OCI-LY3 (cell line): ENCODE measurements around the gene ETV6.

ENCODE experiments used
- H2AFZ ChIP-seq: fragments of 200-600, 300-600 bp; shearing (Covaris generic); 2 replicates; pipeline ENCODE4 v1.6.0; 2014; ENCODE audit warnings: antibody characterized with exemption, low read depth, low read length
- H3K27ac ChIP-seq: fragments of 200-600, 300-600 bp; sonication (generic); 2 replicates; pipeline ENCODE4 v1.5.1; 2014; ENCODE audit warnings: mild to moderate bottlenecking, low read length, moderate library complexity, mixed read lengths
- H3K27me3 ChIP-seq: fragments of 200-600, 300-600 bp; sonication (generic); 2 replicates; pipeline ENCODE4 v1.6.1; 2014; ENCODE audit warnings: low read depth, low read length, mixed read lengths
- H3K36me3 ChIP-seq: fragments of 200-600, 300-600 bp; sonication (generic); replicated peaks from 2 replicates; pipeline ENCODE3; 2014; ENCODE audit warnings: low read depth, low read length, mixed read lengths
- H3K4me1 ChIP-seq: fragments of 300-600, 200-600 bp; sonication (generic); 2 replicates; pipeline ENCODE4 v1.6.1; 2014; ENCODE audit warnings: low read length, mixed read lengths
- H3K4me2 ChIP-seq: fragments of 200-600, 300-600 bp; sonication (generic); 2 replicates; pipeline ENCODE4 v1.6.1; 2014; ENCODE audit warnings: low read length, mixed read lengths
- H3K4me3 ChIP-seq: fragments of 300-600, 200-600 bp; sonication (generic); 2 replicates; pipeline ENCODE4 v1.5.1; 2014; ENCODE audit warnings: antibody characterized with exemption, mild to moderate bottlenecking, low read length, moderate library complexity
- H3K79me2 ChIP-seq: fragments of 300-600, 200-600 bp; shearing (Covaris generic); 2 replicates; pipeline ENCODE4 v1.6.1; 2014; ENCODE audit warnings: mild to moderate bottlenecking, low read length, mixed read lengths
- H3K9ac ChIP-seq: fragments of 300-600, 200-600 bp; shearing (Covaris generic); 2 replicates; pipeline ENCODE4 v1.6.0; 2014; ENCODE audit warnings: mild to moderate bottlenecking, low read length, moderate library complexity
- H3K9me3 ChIP-seq: fragments of 200-600, 300-600 bp; shearing (Covaris generic); 2 replicates; pipeline ENCODE4 v1.6.1; 2014; ENCODE audit warnings: low read length, mixed read lengths; ENCODE audit not compliant: insufficient read depth
- H4K20me1 ChIP-seq: fragments of 200-600, 300-600 bp; sonication (generic); 2 replicates; pipeline ENCODE4 v1.6.1; 2016; ENCODE audit warnings: low read length, mixed read lengths; ENCODE audit not compliant: insufficient read depth
- CTCF ChIP-seq: fragments of 200-600, 300-600 bp; sonication (generic); IDR thresholded peaks from 2 replicates; pipeline ENCODE4 v1.5.1; 2014; ENCODE audit warnings: antibody characterized with exemption, low read length, low read depth
- EZH2phosphoT487 ChIP-seq: fragments of 200-600 bp; shearing (Covaris generic); IDR thresholded peaks from 2 replicates; pipeline ENCODE4 v1.6.1; 2018; ENCODE audit warnings: antibody characterized with exemption, mixed run types, low read depth

Gene ETV6

GRCh38 chr12:11756022-11756421 lies 106.5 kb downstream of the ETV6 start:
- H3K4me1 ChIP-seq, result peaks cover 99% of the 10 kb centered on the region
- H3K9ac ChIP-seq, result peak overlapping the region; percentile 93
- H2AFZ ChIP-seq, result no peak overlapping the region
- H3K4me3 ChIP-seq, result peak overlapping the region; percentile 64
- H3K79me2 ChIP-seq, result peaks cover 94% of the 10 kb centered on the region
- H3K27me3 ChIP-seq, result no peaks in the 10 kb centered on the region
- peak overlapping the region; percentile 96 for H3K27ac ChIP-seq
- H4K20me1 ChIP-seq, result no peaks in the 10 kb centered on the region
- no peaks in the 10 kb centered on the region for H3K9me3 ChIP-seq
- TF ChIP-seq EZH2phosphoT487 (no peak), CTCF (no peak)
- H3K36me3 ChIP-seq, result peaks cover 12% of the 10 kb centered on the region
- peak overlapping the region; percentile 72 for H3K4me2 ChIP-seq

GRCh38 chr12:11756523-11756922 lies 107.0 kb downstream of the ETV6 start:
- Histone ChIP-seq H3K4me2 (peak overlapping the region; percentile 72), H2AFZ (no peak overlapping the region), H3K27ac (peak overlapping the region; percentile 96), H3K27me3 (no peaks in the 10 kb centered on the region), H3K4me3 (peak overlapping the region; percentile 64), H3K36me3 (peaks cover 16% of the 10 kb centered on the region), H4K20me1 (no peaks in the 10 kb centered on the region), H3K9ac (peak overlapping the region; percentile 93), H3K4me1 (peaks cover 99% of the 10 kb centered on the region), H3K9me3 (no peaks in the 10 kb centered on the region), H3K79me2 (peaks cover 94% of the 10 kb centered on the region)
- TF ChIP-seq EZH2phosphoT487 (no peak), CTCF (no peak)

GRCh38 chr12:11757095-11757494 lies 107.6 kb downstream of the ETV6 start:
- Histone ChIP-seq H3K9ac (peak overlapping the region; percentile 90), H3K4me1 (peaks cover 99% of the 10 kb centered on the region), H3K4me3 (no peak overlapping the region), H3K27me3 (no peaks in the 10 kb centered on the region), H3K36me3 (peaks cover 18% of the 10 kb centered on the region), H4K20me1 (no peaks in the 10 kb centered on the region), H3K4me2 (peak overlapping the region; percentile 72), H2AFZ (no peak overlapping the region), H3K27ac (peak overlapping the region; percentile 96), H3K79me2 (peaks cover 94% of the 10 kb centered on the region), H3K9me3 (no peaks in the 10 kb centered on the region)
- no peak for TF ChIP-seq EZH2phosphoT487
- no peak for TF ChIP-seq CTCF

- no peaks in the 10 kb centered on the region for H3K9me3 ChIP-seq
- no peaks in the 10 kb centered on the region for H4K20me1 ChIP-seq
- H3K4me2 ChIP-seq, result peak overlapping the region; percentile 72
- TF ChIP-seq CTCF (no peak), EZH2phosphoT487 (no peak)
- no peak overlapping the region for H2AFZ ChIP-seq
- no peaks in the 10 kb centered on the region for H3K27me3 ChIP-seq
- peaks cover 18% of the 10 kb centered on the region for H3K36me3 ChIP-seq
- peak overlapping the region; percentile 96 for H3K27ac ChIP-seq
- no peak overlapping the region for H3K4me3 ChIP-seq
- H3K4me1 ChIP-seq, result peaks cover 99% of the 10 kb centered on the region
- peaks cover 90% of the 10 kb centered on the region for H3K79me2 ChIP-seq
- H3K9ac ChIP-seq, result peak overlapping the region; percentile 90
Observed at GRCh38 chr12:11757531-11757930, 108.1 kb downstream of the ETV6 start.
